Stomach (tissue), 9 donors: ENCODE measurements around the gene TTR. TPM values are rescaled to one million over a fixed set of nuclear protein-coding genes. Genes with fewer than 3 reads are reported as not detected.

Experiments
- DNase-seq, 2 donors: peaks; one replicate each; pipeline versions ENCODE4 v3.0.0 to v3.0.0-alpha.2; 2013 to 2019
- H3K27ac ChIP-seq, 5 donors: fragments of 200-600 bp in 4 of 5; sonication (generic) in 4 of 5; one replicate each; pipeline ENCODE4 v1.5.1; 2013 to 2019; ENCODE audit warnings: mild to moderate bottlenecking in 1 of 5, moderate library complexity in 1 of 5
- H3K27me3 ChIP-seq, 3 donors: fragments of 200-600 bp; sonication (generic); one replicate each; pipeline ENCODE4 v1.5.1; 2017 to 2019; ENCODE audit warnings: mixed run types in 1 of 3
- H3K36me3 ChIP-seq, 4 donors: fragments of 200-600 bp; sonication (generic); 1 replicate in 3 of 4; 2 replicates in 1 of 4; pipeline ENCODE4 v1.5.1; 2016 to 2019
- H3K4me1 ChIP-seq, 4 donors: fragments of 200-600 bp; sonication (generic); one replicate each; pipeline ENCODE4 v1.5.1; 2016 to 2019
- H3K4me3 ChIP-seq, 4 donors: fragments of 200-600 bp; sonication (generic) in 3 of 4; one replicate each; pipeline ENCODE4 v1.5.1; 2016 to 2019; ENCODE audit warnings: mild to moderate bottlenecking in 1 of 4
- H3K9me3 ChIP-seq, 4 donors: fragments of 200-600 bp; sonication (generic); one replicate each; pipeline ENCODE4 v1.5.1; 2016 to 2019
- CTCF ChIP-seq, 7 experiments: fragments of 450-650 bp in 4 of 7; fragments of 200-600 bp in 3 of 7; sonication (generic) in 3 of 7; IDR thresholded peaks; one replicate each; pipeline ENCODE4 v1.5.1; 2016 to 2019; ENCODE audit warnings: antibody characterized with exemption in 7 of 7, control low read depth in 2 of 7, mild to moderate bottlenecking in 1 of 7
- EP300 ChIP-seq: sonication (generic); formaldehyde crosslinking; IDR thresholded peaks from one replicate; pipeline ENCODE4 v1.6.1; 2017; ENCODE audit warnings: antibody characterized with exemption
- POLR2A ChIP-seq, 4 donors: fragments of 450-650 bp; IDR thresholded peaks; one replicate each; pipeline ENCODE4 v1.6.1; 2016; ENCODE audit warnings: antibody characterized with exemption in 4 of 4, control low read depth in 2 of 4, mild to moderate bottlenecking in 1 of 4, moderate library complexity in 1 of 4
- POLR2AphosphoS5 ChIP-seq, 3 donors: sonication (generic); formaldehyde crosslinking; IDR thresholded peaks; one replicate each; pipeline ENCODE4 v1.6.1; 2016; ENCODE audit warnings: antibody characterized with exemption in 3 of 3
- WGBS, 5 donors: extraction: QIAGEN DNeasy Blood & Tissue Kit in 3 of 5; methylation state at CpG; one replicate each; pipeline versions ENCODE4 v1.1.5 to v1.1.7; 2013 to 2018; 5-methylcytosine and 5-hydroxymethylcytosine counted together
- intact Hi-C: fragments of 100-400 bp; cut with DNase I; formaldehyde crosslinking; loops from one replicate; pipeline ENCODE4 v1.15.1; 2023; ENCODE audit warnings: low total_unique reads
- polyA plus RNA-seq, 3 donors: library from polyadenylated mRNA; stranded (reverse); fragments of 200-250 nt; gene quantifications; one replicate each; pipeline ENCODE4 v1.2.3, GENCODE V29; 2013
- total RNA-seq, 5 donors: library from RNA; depleted of rRNA; stranded (reverse); fragments of >200 nt; gene quantifications; one replicate each; pipeline versions ENCODE4 v1.1.0 to v1.2.3, GENCODE V29; 2014 to 2016
- donor health status: healthy with polysubstance abuse.
- donor health status: Bipolar disorder and iron deficiency.
- donor health status: healthy.

Gene TTR
- total and polyA plus RNA-seq, 8 donors, result 2.5 to 24.8 (median 8.0) TPM; not detected in 3

- no peaks in the 10 kb centered on the region for H3K9me3 ChIP-seq
- no peak overlapping the region for H3K4me3 ChIP-seq
- H3K36me3 ChIP-seq, result no peaks in the 10 kb centered on the region
- intact Hi-C loops, result no loop called here
- H3K4me1 ChIP-seq, result no peaks in the 10 kb centered on the region
- no peaks in the 10 kb centered on the region for H3K27me3 ChIP-seq
- 53 to 92% (median 70%) methylated on average over 1 of the region's 1 CpG for WGBS, 5 donors
- TF ChIP-seq EP300, result no peak
- no peak overlapping the region for H3K27ac ChIP-seq
- no peak for DNase-seq
These were observed 17.3 kb upstream of the TTR start for GRCh38 chr18:31574359-31574758.

DNA sequence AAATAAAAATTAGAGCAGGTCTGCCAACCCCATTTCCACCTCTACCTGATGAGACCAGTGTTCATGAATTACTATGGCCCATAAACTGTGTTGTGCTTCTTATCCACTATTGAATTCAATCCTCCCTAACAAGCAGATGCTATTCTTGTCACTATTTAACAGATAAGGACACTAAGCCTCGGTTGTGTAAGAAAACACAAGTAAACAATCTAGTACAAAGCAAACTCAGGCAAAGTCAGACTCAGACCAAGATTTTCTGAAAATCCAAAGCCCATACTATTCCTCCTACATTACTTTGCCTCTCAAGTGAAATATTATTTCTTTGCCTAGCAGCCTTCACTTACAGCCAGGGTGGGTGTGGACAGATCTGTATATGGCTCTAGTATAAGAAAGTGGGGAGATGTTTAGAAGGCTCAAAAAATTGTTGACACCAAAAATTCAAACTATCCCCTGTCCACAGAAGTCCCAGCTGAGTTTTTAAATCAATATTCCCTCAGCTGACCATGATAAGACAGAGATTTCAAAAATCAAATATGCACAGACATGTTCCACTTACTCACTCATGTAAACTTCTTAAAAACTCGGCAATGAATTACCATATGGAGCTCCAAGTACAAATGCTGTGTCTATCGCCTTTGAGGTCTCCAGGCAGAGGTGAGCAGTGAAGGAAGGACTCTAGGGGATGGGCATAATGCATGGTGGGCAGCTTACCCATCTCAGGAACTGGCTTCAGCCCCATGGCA is 16.0 kb upstream of the TTR start:
- no peak for DNase-seq
- Histone ChIP-seq H3K9me3 (no peaks in the 10 kb centered on the region), H3K27ac (no peak overlapping the region), H3K36me3 (no peaks in the 10 kb centered on the region), H3K27me3 (no peaks in the 10 kb centered on the region), H3K4me3 (no peak overlapping the region), H3K4me1 (no peaks in the 10 kb centered on the region)
- 51 to 67% (median 54%) methylated on average over 3 of the region's 3 CpGs for WGBS, 5 donors
- intact Hi-C loops, result no loop called here
- TF ChIP-seq POLR2AphosphoS5 (IDR thresholded peaks at IDR 0.05), result no peak
- no peak for TF ChIP-seq CTCF (IDR thresholded peaks at IDR 0.05)
- TF ChIP-seq POLR2A (IDR thresholded peaks at IDR 0.05), result no peak
- TF ChIP-seq EP300, result no peak

DNA sequence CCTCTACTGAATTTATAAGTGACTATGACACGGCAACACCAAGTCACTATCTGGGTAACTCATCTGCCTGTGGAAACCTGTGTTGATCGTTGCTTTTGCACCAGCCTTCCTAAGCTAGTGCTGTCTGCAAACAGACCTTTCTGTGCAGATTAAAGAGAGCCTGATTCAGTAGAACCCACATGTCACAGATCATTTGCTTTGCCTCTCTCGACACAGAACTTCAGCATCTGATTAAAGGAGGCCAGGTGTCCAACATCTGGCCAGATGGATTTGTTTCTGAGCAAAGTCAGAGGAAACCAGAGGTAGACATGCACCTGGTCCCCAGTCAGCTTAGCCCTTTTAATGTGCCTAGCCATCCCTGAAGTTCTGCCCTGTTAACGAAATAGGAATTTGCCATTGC is 15.0 kb upstream of the TTR start:
- H3K9me3 ChIP-seq, result no peaks in the 10 kb centered on the region
- no peaks in the 10 kb centered on the region for H3K4me1 ChIP-seq
- WGBS, 5 donors, result 54 to 76% (median 71%) methylated on average over 4 of the region's 4 CpGs

DNA sequence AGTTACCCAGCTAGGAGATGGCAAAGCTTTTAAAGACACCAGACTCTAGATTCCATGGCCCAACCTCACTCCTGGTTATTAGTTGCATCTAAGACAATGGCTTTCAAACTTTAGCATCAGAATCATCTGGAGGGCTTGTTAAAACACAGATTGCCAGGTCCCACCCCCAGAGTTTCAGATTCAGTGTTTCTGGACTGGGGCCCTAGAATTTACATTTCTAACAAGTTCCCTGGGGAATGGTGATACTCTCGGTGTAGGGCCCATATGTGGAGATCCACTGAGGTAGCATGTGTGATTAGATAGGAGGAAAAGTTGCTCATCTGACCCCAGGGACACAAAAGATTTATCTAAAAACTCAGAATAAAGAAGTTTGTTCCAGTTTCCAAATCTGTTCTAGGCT is 14.5 kb upstream of the TTR start:
- H3K27ac ChIP-seq, result no peak overlapping the region
- intact Hi-C loops, result no loop called here
- no peaks in the 10 kb centered on the region for H3K4me1 ChIP-seq
- H3K4me3 ChIP-seq, result no peak overlapping the region
- DNase-seq, result no peak
- H3K9me3 ChIP-seq, result no peaks in the 10 kb centered on the region
- no peaks in the 10 kb centered on the region for H3K36me3 ChIP-seq
- WGBS, 5 donors, result 56 to 96% (median 95%) methylated on average over 1 of the region's 1 CpG
- no peaks in the 10 kb centered on the region for H3K27me3 ChIP-seq
- TF ChIP-seq POLR2A (IDR thresholded peaks at IDR 0.05) (no peak), EP300 (no peak), POLR2AphosphoS5 (IDR thresholded peaks at IDR 0.05) (no peak), CTCF (IDR thresholded peaks at IDR 0.05) (no peak)

More for the DNA sequence above, 15.0 kb upstream of the TTR start:
- TF ChIP-seq POLR2AphosphoS5 (IDR thresholded peaks at IDR 0.05), result no peak
- TF ChIP-seq POLR2A (IDR thresholded peaks at IDR 0.05), result no peak
- TF ChIP-seq EP300, result no peak
- TF ChIP-seq CTCF (IDR thresholded peaks at IDR 0.05), result no peak
- Histone ChIP-seq H3K27me3 (no peaks in the 10 kb centered on the region), H3K4me3 (no peak overlapping the region), H3K36me3 (no peaks in the 10 kb centered on the region), H3K27ac (no peak overlapping the region)
- intact Hi-C loops, result no loop called here
- no peak for DNase-seq

GRCh38 chr18:31578126-31578525 is 13.6 kb upstream of the TTR start:
- Histone ChIP-seq H3K36me3 (no peaks in the 10 kb centered on the region), H3K27me3 (no peaks in the 10 kb centered on the region), H3K4me3 (no peak overlapping the region), H3K4me1 (no peaks in the 10 kb centered on the region), H3K9me3 (no peaks in the 10 kb centered on the region), H3K27ac (no peak overlapping the region)
- 89 to 97% (median 93%) methylated on average over 4 of the region's 4 CpGs for WGBS, 5 donors
- intact Hi-C loops, result no loop called here
- TF ChIP-seq POLR2A (IDR thresholded peaks at IDR 0.05) (no peak), POLR2AphosphoS5 (IDR thresholded peaks at IDR 0.05) (no peak), EP300 (no peak), CTCF (IDR thresholded peaks at IDR 0.05) (no peak)
- no peak for DNase-seq
